GM19463 (cell line): Measurements from ENCODE around the gene AGK.
"Not testable (repeated sequence)": the region's sequence is repeated elsewhere in the genome, so short reads cannot be mapped to it uniquely, and the experiment has no call there.

Experiments
- ATAC-seq: cut with Tn5 transposase; IDR thresholded peaks from one replicate; pipeline ENCODE4 v1.9.1; 2021; ENCODE audit warnings: mild to moderate bottlenecking, moderate library complexity; ENCODE audit not compliant: unreplicated experiment

The AGK gene

GRCh38 chr7:141641876-141642275, 90.7 kb downstream of the AGK start:
- ATAC-seq: no peak

GRCh38 chr7:141645188-141645587, 94.0 kb downstream of the AGK start:
- no peak for ATAC-seq

- ATAC-seq: no peak
These were observed 95.7 kb downstream of the AGK start for GRCh38 chr7:141646826-141647480.

GRCh38 chr7:141647701-141648100, 96.5 kb downstream of the AGK start:
- ATAC-seq: not testable (repeated sequence)

- ATAC-seq: no peak
These were observed 97.3 kb downstream of the AGK start for GRCh38 chr7:141648276-141649114.

GRCh38 chr7:141649137-141649864, 98.1 kb downstream of the AGK start:
- peak; percentile 69 for ATAC-seq

- ATAC-seq: peak; percentile 78
These were observed 98.8 kb downstream of the AGK start for GRCh38 chr7:141649865-141650634.

GRCh38 chr7:141651417-141651816, 100.2 kb downstream of the AGK start:
- ATAC-seq: no peak

- ATAC-seq: no peak
These were observed 101.5 kb downstream of the AGK start for GRCh38 chr7:141652691-141653090.

GRCh38 chr7:141654551-141654950, 103.3 kb downstream of the AGK start:
- peak; percentile 80 for ATAC-seq

GRCh38 chr7:141659501-141659900, 108.3 kb downstream of the AGK start:
- no peak for ATAC-seq

GRCh38 chr7:141660259-141660658, 109.0 kb downstream of the AGK start:
- ATAC-seq: no peak

- no peak for ATAC-seq
These were observed 112.1 kb downstream of the AGK start for GRCh38 chr7:141663081-141663849.

- no peak for ATAC-seq
These were observed 113.2 kb downstream of the AGK start for GRCh38 chr7:141664450-141664849.

GRCh38 chr7:141665208-141666035, 114.2 kb downstream of the AGK start:
- no peak for ATAC-seq

GRCh38 chr7:141666071-141666470, 114.9 kb downstream of the AGK start:
- ATAC-seq: no peak

GRCh38 chr7:141668853-141669252, 117.6 kb downstream of the AGK start:
- ATAC-seq: no peak

- ATAC-seq: no peak
These were observed 120.7 kb downstream of the AGK start for GRCh38 chr7:141671705-141672496.
